GM12801 (cell line): ENCODE data around the gene SMAD2.

Experiments used
- CTCF ChIP-seq: IDR thresholded peaks from one replicate; pipeline ENCODE4 v1.5.1; 2011; ENCODE audit warnings: control low read depth; ENCODE audit not compliant: insufficient read length; ENCODE audit errors: extremely low read depth

SMAD2 gene

DNA sequence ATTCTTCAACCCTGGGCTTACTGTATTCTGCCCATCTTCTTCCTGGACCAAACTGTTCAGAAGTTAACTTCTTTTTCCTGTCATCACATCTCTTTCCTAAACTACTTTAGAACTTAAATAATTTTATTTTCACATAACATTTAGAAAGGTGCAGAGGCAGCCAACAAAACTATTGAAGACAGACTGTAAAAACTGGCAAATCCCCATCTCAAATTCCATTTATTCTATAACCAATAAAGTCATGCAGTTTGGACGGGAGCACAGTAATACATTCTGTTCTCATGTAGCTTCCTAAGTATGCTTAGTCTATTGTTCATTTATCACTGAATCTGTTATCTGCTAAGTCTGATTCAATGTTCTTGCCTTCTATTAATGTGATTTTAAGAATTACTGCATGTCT lies 99.1 kb downstream of the SMAD2 start:
- no peak for TF ChIP-seq CTCF

DNA sequence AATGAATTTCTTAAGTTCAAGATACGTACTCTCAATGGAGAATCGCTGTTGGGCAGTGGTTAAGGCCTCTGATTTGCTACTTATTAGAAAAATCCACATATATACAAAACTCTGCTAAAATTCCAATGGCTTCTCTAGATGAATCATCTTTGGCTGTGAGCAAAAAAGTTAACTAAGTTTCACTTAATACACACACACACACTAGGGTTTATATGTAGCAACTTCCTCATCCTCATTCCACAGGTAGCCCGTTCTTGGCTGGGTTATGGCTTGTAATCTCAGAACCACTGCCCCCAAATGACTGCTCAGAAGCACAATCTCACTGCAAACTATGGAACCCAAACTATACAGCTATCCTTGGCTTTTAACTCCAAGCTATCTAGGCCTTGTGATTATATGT lies 99.7 kb downstream of the SMAD2 start:
- TF ChIP-seq CTCF = no peak

DNA sequence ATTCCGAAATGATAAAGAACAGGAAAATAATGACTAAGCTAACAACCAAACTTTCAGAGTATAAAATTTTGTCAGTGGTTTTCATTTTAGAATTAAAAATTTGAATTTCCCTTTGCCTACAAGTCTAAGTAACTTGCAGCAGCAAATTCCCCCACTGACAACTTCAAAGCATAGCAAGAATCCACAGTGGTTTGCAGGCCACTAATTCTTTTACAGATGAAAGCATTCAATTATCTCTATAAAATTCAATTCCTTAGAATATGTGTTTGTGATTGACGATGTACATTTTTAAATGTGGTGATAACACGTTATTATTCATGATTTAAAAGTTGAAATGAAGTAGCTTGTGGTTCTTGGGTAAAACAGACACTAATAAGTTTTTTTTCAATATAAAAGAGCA lies 100.6 kb downstream of the SMAD2 start:
- TF ChIP-seq CTCF = no peak

DNA sequence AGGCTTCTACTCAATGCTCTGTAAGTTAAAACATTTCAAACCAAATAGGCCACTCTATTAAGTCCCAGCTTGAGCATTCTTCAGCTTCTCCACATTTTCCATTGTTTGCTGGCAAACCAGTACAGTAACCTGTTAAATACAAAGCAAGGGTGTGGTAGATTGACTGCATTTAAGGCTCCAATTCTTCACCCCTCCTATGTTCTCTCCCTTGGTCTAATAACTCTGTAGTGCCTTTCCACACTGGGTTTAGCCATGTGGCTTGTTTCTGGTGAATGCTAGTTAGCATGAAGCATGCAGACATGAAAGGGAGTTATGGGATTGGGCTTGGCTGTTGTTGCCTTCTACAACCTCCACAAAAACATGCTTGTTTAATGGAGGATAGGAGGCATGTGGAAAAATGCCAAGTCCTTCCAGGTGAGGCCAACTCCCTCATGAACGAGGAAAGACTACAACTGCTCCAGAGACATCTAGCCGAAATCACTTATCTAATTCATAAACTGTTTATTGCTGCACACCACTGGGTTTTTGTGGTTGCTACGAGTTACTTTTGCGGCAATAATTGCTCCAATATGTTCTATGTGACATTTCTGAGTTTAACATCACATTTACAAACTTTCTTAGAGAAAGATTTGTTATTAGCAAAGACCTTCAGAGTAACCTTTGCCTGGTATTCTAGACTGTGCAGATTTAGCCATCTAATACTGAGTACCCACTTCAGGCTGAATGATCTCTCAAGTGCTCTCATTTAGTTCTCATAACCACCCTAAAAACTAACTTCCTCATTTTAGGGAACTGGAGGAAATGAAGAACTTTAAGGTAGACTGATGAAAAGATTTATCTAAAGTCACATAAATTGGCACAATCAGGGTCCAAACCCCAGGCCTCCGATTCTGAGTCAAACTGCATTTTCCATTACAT lies 104.0 kb downstream of the SMAD2 start:
- no peak for TF ChIP-seq CTCF

GRCh38 chr18:47821314-47821713 lies 109.1 kb downstream of the SMAD2 start:
- TF ChIP-seq CTCF = no peak

- TF ChIP-seq CTCF = no peak
Measured at GRCh38 chr18:47817795-47818077, 112.7 kb downstream of the SMAD2 start.

DNA sequence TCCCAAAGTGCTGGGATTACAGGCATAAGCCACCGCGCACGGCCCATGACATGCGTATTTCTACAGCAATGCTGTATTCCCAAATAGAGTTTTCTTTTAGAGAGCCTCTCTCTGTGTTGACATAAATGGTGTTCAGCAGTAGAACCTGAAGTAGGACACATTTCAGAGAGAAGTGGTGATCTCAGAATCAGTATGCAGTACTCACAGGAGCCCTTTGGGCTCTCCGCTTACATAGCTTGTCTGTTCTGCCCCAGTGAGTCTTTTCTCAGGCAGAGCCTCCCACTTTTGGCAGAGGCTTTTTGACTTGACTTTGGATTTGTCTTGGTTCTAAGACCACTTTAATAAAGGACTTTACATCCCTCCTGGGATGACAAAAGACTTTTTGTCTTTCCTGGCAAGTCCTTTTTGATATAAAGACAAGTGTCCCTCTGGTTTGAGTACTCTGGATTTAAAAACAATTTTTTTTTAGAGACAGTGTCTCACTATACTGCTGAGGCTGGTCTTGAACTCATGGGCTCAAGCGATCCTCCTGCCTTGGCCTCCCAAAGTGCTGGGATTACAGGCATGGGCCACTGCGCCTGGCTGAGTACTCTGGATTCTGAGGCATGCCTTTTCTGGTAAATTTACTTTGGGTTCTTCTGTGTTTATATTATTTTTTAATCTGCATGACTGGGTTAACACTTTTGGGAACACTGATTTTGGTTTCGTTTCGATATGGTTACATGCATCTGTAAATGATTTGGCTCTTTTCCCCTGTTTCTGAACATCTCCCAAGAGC lies 113.3 kb downstream of the SMAD2 start:
- no peak for TF ChIP-seq CTCF
